GM12891 (cell line): ENCODE measurements around the gene CDHR4.

Source experiments
- POLR2A ChIP-seq: IDR thresholded peaks from 2 replicates; pipeline ENCODE4 v1.6.1; 2011; ENCODE audit warnings: low read depth, low read length, control low read depth
- POLR2AphosphoS5 ChIP-seq: IDR thresholded peaks from 2 replicates; pipeline ENCODE4 v1.6.1; 2011; ENCODE audit warnings: low read depth, low read length, control low read depth

DNA sequence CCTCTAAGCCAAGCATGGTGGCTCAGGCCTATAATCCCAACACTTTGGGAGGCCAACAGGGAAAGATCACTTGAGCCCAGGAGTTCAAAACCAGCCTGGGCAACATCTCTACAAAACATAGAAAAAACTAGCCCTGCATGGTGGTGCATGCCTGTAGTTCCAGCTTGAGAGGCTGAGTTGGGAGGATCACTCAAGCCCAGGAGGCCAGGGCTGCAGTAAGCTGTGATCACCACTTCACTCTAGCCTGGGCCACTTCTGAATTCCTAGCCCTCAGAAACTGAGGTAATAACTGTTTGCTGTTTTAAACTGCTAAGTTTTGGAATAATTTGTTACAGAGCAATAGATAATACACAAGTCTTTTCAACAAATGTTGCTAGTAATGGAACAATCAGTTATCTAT lies 29.7 kb downstream of the CDHR4 start:
- TF ChIP-seq POLR2A (no peak), POLR2AphosphoS5 (no peak)
